Measurements from ENCODE around the gene WDFY4. TPM values are rescaled to one million over a fixed set of nuclear protein-coding genes. Genes with fewer than 3 reads are reported as not detected.

The WDFY4 gene
- total RNA-seq, 1 donor from 2014 or later = not detected

GRCh38 chr10:48748573-48748972 lies 63.9 kb downstream of the WDFY4 start:
- TF ChIP-seq CTCF (IDR thresholded peaks at IDR 0.05) = no peak
- Mint-ChIP-seq H3K9me3 (ENCODE audit: low read depth) (peaks cover 13% of the 10 kb centered on the region), H3K4me3 (ENCODE audit: unreplicated experiment) (no peak overlapping the region), H3K36me3 (ENCODE audit: low read depth) (peaks cover 2% of the 10 kb centered on the region), H3K27me3 (ENCODE audit: low read depth) (peaks cover 5% of the 10 kb centered on the region), H3K4me1 (ENCODE audit: low read depth) (no peaks in the 10 kb centered on the region), H3K27ac (ENCODE audit: unreplicated experiment) (no peak overlapping the region)
- DNase-seq (ENCODE audit: low spot score) = no peak

GRCh38 chr10:48749254-48749787 lies 64.6 kb downstream of the WDFY4 start:
- Mint-ChIP-seq H3K27ac (ENCODE audit: unreplicated experiment) (no peak overlapping the region), H3K9me3 (ENCODE audit: low read depth) (peaks cover 13% of the 10 kb centered on the region), H3K4me3 (ENCODE audit: unreplicated experiment) (no peak overlapping the region), H3K4me1 (ENCODE audit: low read depth) (no peaks in the 10 kb centered on the region), H3K27me3 (ENCODE audit: low read depth) (no peaks in the 10 kb centered on the region), H3K36me3 (ENCODE audit: low read depth) (peaks cover 2% of the 10 kb centered on the region)
- DNase-seq (ENCODE audit: low spot score) = no peak
- TF ChIP-seq CTCF (IDR thresholded peaks at IDR 0.05) = no peak

GRCh38 chr10:48750019-48750418 lies 65.3 kb downstream of the WDFY4 start:
- TF ChIP-seq CTCF (IDR thresholded peaks at IDR 0.05) = no peak
- peaks cover under 1% of the 10 kb centered on the region for H3K27me3 Mint-ChIP-seq (ENCODE audit: low read depth)
- no peak overlapping the region for H3K27ac Mint-ChIP-seq (ENCODE audit: unreplicated experiment)
- peaks cover 13% of the 10 kb centered on the region for H3K9me3 Mint-ChIP-seq (ENCODE audit: low read depth)
- peaks cover 2% of the 10 kb centered on the region for H3K36me3 Mint-ChIP-seq (ENCODE audit: low read depth)
- H3K4me1 Mint-ChIP-seq (ENCODE audit: low read depth) = no peaks in the 10 kb centered on the region
- DNase-seq (ENCODE audit: low spot score) = no peak
- H3K4me3 Mint-ChIP-seq (ENCODE audit: unreplicated experiment) = no peak overlapping the region

DNA sequence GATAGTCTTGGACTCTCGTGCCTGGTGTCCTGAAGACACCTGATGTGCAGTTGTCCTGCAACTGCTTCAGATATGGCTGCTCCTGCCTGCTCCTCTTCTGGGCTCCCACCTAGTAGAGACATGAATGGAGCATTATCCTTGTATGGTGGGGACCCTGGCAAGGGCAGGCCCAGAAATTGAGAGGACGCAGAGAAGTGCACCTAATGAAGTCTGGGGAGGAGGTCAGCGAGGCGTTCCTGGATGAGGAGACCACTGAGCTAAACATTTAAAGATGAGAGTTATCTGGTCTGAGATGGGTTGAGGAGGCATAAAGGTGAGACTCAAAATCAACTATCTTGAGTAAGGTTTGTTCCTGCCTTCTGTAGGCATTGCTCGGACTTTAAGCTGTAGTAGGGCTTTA lies 66.3 kb downstream of the WDFY4 start:
- Mint-ChIP-seq H3K27me3 (ENCODE audit: low read depth) (peaks cover 3% of the 10 kb centered on the region), H3K9me3 (ENCODE audit: low read depth) (peaks cover 13% of the 10 kb centered on the region), H3K36me3 (ENCODE audit: low read depth) (peaks cover 2% of the 10 kb centered on the region), H3K4me1 (ENCODE audit: low read depth) (no peaks in the 10 kb centered on the region), H3K4me3 (ENCODE audit: unreplicated experiment) (no peak overlapping the region), H3K27ac (ENCODE audit: unreplicated experiment) (no peak overlapping the region)
- no peak for TF ChIP-seq CTCF (IDR thresholded peaks at IDR 0.05)
- no peak for DNase-seq (ENCODE audit: low spot score)

DNA sequence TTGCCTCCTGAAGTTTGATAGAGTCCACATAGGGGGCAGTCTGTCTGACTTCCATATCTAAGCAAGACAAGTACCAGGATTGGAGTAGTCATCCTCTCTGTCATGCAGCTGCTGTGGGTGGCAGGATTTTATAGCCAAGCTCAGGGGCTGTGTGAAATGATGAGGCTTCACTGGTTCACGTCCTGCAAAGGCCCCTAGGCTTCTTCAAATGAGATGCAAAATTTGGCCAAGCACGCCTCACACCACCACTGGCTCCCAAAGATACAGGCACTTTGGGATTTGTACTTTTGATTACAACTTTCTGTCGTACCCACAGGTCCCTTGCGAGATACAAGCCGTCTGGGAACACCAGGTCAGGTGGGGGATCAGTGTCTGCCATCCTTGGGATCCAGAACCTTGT lies 67.1 kb downstream of the WDFY4 start:
- H3K9me3 Mint-ChIP-seq (ENCODE audit: low read depth) = peaks cover 12% of the 10 kb centered on the region
- H3K36me3 Mint-ChIP-seq (ENCODE audit: low read depth) = peaks cover 2% of the 10 kb centered on the region
- no peak overlapping the region for H3K4me3 Mint-ChIP-seq (ENCODE audit: unreplicated experiment)
- peaks cover 3% of the 10 kb centered on the region for H3K27me3 Mint-ChIP-seq (ENCODE audit: low read depth)
- no peak for DNase-seq (ENCODE audit: low spot score)
- H3K4me1 Mint-ChIP-seq (ENCODE audit: low read depth) = no peaks in the 10 kb centered on the region
- H3K27ac Mint-ChIP-seq (ENCODE audit: unreplicated experiment) = no peak overlapping the region
- no peak for TF ChIP-seq CTCF (IDR thresholded peaks at IDR 0.05)

Measured in chondrocyte (in vitro differentiated cells).